HL-60 (cell line): Measurements from ENCODE around the gene IL18.

Experiments
- DNase-seq, 2 experiments: peaks; one replicate each; pipeline ENCODE4 v3.0.0-alpha.2; 2010 to 2020; ENCODE audit warnings: low read depth in 1 of 2, low spot score in 1 of 2
- H3K27ac ChIP-seq: fragments of 250-450 bp; sonication (Bioruptor Pico); replicated peaks from 2 replicates; pipeline ENCODE4 v1.5.1; 2020; ENCODE audit warnings: mild to moderate bottlenecking, moderate library complexity
- H3K27me3 ChIP-seq: fragments of 250-450 bp; sonication (Bioruptor Pico); 2 replicates; pipeline ENCODE4 v1.5.1; 2021; ENCODE audit warnings: mild to moderate bottlenecking, moderate library complexity; ENCODE audit not compliant: insufficient read depth, poor library complexity, severe bottlenecking
- H3K4me3 ChIP-seq: replicated peaks from 2 replicates; pipeline ENCODE4 v1.5.1; 2011; ENCODE audit warnings: mild to moderate bottlenecking, control low read depth, low read length; ENCODE audit not compliant: insufficient read depth
- CTCF ChIP-seq: IDR thresholded peaks from one replicate; pipeline ENCODE4 v1.5.1; 2011; ENCODE audit warnings: low read length, control low read depth, inconsistent platforms; ENCODE audit not compliant: insufficient read depth
- GABPA ChIP-seq: IDR thresholded peaks from 2 replicates; pipeline ENCODE4 v1.6.1; 2012; ENCODE audit warnings: low read depth
- POLR2AphosphoS5 ChIP-seq: IDR thresholded peaks from 2 replicates; pipeline ENCODE4 v1.6.1; 2012; ENCODE audit warnings: low read depth
- REST ChIP-seq: IDR thresholded peaks from 2 replicates; pipeline ENCODE4 v1.6.1; 2012; ENCODE audit warnings: low read depth; ENCODE audit not compliant: insufficient replicate concordance
- SPI1 ChIP-seq: IDR thresholded peaks from 2 replicates; pipeline ENCODE4 v1.6.1; 2012; ENCODE audit warnings: low read depth, mild to moderate bottlenecking, borderline replicate concordance

The IL18 gene

GRCh38 chr11:112106070-112106469 is 57.8 kb downstream of the IL18 start:
- TF ChIP-seq SPI1 (no peak), CTCF (no peak), GABPA (no peak)
- DNase-seq = no peak
- Histone ChIP-seq H3K27ac (no peak overlapping the region), H3K27me3 (no peaks in the 10 kb centered on the region), H3K4me3 (no peak overlapping the region)

- Histone ChIP-seq H3K27me3 (no peaks in the 10 kb centered on the region), H3K4me3 (no peak overlapping the region), H3K27ac (peak overlapping the region; percentile 3)
- TF ChIP-seq CTCF = no peak
- no peak for TF ChIP-seq GABPA
- TF ChIP-seq POLR2AphosphoS5 = no peak
- no peak for TF ChIP-seq REST
- no peak for TF ChIP-seq SPI1
- DNase-seq = peak in 1 of 2 experiments; percentile 59
These were observed 60.4 kb downstream of the IL18 start for GRCh38 chr11:112103446-112103845.

GRCh38 chr11:112100462-112100861 is 63.4 kb downstream of the IL18 start:
- TF ChIP-seq CTCF (no peak), SPI1 (no peak), POLR2AphosphoS5 (no peak), REST (no peak), GABPA (no peak)
- Histone ChIP-seq H3K4me3 (no peak overlapping the region), H3K27ac (no peak overlapping the region), H3K27me3 (no peaks in the 10 kb centered on the region)
- no peak for DNase-seq

- TF ChIP-seq SPI1 (no peak), REST (no peak), CTCF (no peak), POLR2AphosphoS5 (no peak), GABPA (no peak)
- no peak for DNase-seq
- no peak overlapping the region for H3K27ac ChIP-seq
These were observed 66.0 kb downstream of the IL18 start for GRCh38 chr11:112097734-112098528.

More at GRCh38 chr11:112097734-112098528, 66.0 kb downstream of the IL18 start:
- Histone ChIP-seq H3K4me3 (no peak overlapping the region), H3K27me3 (no peaks in the 10 kb centered on the region)
